HL-60 (cell line): ENCODE results near the gene ANKRD13D.

Source experiments
- DNase-seq, 2 experiments: peaks; one replicate each; pipeline ENCODE4 v3.0.0-alpha.2; 2010 to 2020; ENCODE audit warnings: low read depth in 1 of 2, low spot score in 1 of 2
- H3K27ac ChIP-seq: fragments of 250-450 bp; sonication (Bioruptor Pico); replicated peaks from 2 replicates; pipeline ENCODE4 v1.5.1; 2020; ENCODE audit warnings: mild to moderate bottlenecking, moderate library complexity
- H3K27me3 ChIP-seq: fragments of 250-450 bp; sonication (Bioruptor Pico); 2 replicates; pipeline ENCODE4 v1.5.1; 2021; ENCODE audit warnings: mild to moderate bottlenecking, moderate library complexity; ENCODE audit not compliant: insufficient read depth, poor library complexity, severe bottlenecking
- H3K4me3 ChIP-seq: replicated peaks from 2 replicates; pipeline ENCODE4 v1.5.1; 2011; ENCODE audit warnings: mild to moderate bottlenecking, control low read depth, low read length; ENCODE audit not compliant: insufficient read depth
- GABPA ChIP-seq: IDR thresholded peaks from 2 replicates; pipeline ENCODE4 v1.6.1; 2012; ENCODE audit warnings: low read depth
- POLR2AphosphoS5 ChIP-seq: IDR thresholded peaks from 2 replicates; pipeline ENCODE4 v1.6.1; 2012; ENCODE audit warnings: low read depth
- SPI1 ChIP-seq: IDR thresholded peaks from 2 replicates; pipeline ENCODE4 v1.6.1; 2012; ENCODE audit warnings: low read depth, mild to moderate bottlenecking, borderline replicate concordance
- TF ChIP-seq, protein P1 (sequence below): IDR thresholded peaks from one replicate; pipeline ENCODE4 v1.5.1; 2011; ENCODE audit warnings: low read length, control low read depth, inconsistent platforms; ENCODE audit not compliant: insufficient read depth
- TF ChIP-seq, protein P2 (sequence below): IDR thresholded peaks from 2 replicates; pipeline ENCODE4 v1.6.1; 2012; ENCODE audit warnings: low read depth; ENCODE audit not compliant: insufficient replicate concordance

The ANKRD13D gene

DNA sequence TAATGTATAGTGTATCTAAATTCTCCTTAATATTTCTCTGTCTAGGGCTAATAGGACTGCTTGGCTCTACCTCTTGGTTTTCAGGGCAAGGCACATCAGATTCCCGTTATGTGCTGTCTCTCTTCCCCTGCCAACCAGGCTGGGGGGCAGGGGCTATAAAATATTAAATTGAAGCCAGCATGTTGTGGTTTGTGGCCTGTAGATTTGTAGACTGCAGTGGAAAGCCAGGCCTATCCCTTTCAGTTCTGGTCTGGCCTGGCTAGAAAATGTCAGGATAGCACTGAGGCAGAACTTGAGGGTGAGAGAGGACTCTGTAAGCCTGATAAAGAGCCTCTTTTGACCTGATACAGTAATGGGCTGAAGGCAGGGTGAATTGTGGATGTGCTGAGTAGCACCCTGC is 37.3 kb upstream of the ANKRD13D start:
- TF ChIP-seq POLR2AphosphoS5 (no peak), SPI1 (no peak), GABPA (no peak)
- TF ChIP-seq, protein P1, sequence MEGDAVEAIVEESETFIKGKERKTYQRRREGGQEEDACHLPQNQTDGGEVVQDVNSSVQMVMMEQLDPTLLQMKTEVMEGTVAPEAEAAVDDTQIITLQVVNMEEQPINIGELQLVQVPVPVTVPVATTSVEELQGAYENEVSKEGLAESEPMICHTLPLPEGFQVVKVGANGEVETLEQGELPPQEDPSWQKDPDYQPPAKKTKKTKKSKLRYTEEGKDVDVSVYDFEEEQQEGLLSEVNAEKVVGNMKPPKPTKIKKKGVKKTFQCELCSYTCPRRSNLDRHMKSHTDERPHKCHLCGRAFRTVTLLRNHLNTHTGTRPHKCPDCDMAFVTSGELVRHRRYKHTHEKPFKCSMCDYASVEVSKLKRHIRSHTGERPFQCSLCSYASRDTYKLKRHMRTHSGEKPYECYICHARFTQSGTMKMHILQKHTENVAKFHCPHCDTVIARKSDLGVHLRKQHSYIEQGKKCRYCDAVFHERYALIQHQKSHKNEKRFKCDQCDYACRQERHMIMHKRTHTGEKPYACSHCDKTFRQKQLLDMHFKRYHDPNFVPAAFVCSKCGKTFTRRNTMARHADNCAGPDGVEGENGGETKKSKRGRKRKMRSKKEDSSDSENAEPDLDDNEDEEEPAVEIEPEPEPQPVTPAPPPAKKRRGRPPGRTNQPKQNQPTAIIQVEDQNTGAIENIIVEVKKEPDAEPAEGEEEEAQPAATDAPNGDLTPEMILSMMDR = no peak
- TF ChIP-seq, protein P2, sequence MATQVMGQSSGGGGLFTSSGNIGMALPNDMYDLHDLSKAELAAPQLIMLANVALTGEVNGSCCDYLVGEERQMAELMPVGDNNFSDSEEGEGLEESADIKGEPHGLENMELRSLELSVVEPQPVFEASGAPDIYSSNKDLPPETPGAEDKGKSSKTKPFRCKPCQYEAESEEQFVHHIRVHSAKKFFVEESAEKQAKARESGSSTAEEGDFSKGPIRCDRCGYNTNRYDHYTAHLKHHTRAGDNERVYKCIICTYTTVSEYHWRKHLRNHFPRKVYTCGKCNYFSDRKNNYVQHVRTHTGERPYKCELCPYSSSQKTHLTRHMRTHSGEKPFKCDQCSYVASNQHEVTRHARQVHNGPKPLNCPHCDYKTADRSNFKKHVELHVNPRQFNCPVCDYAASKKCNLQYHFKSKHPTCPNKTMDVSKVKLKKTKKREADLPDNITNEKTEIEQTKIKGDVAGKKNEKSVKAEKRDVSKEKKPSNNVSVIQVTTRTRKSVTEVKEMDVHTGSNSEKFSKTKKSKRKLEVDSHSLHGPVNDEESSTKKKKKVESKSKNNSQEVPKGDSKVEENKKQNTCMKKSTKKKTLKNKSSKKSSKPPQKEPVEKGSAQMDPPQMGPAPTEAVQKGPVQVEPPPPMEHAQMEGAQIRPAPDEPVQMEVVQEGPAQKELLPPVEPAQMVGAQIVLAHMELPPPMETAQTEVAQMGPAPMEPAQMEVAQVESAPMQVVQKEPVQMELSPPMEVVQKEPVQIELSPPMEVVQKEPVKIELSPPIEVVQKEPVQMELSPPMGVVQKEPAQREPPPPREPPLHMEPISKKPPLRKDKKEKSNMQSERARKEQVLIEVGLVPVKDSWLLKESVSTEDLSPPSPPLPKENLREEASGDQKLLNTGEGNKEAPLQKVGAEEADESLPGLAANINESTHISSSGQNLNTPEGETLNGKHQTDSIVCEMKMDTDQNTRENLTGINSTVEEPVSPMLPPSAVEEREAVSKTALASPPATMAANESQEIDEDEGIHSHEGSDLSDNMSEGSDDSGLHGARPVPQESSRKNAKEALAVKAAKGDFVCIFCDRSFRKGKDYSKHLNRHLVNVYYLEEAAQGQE = no peak
- DNase-seq = no peak
- no peaks in the 10 kb centered on the region for H3K27me3 ChIP-seq
- H3K27ac ChIP-seq = no peak overlapping the region
- no peak overlapping the region for H3K4me3 ChIP-seq

DNA sequence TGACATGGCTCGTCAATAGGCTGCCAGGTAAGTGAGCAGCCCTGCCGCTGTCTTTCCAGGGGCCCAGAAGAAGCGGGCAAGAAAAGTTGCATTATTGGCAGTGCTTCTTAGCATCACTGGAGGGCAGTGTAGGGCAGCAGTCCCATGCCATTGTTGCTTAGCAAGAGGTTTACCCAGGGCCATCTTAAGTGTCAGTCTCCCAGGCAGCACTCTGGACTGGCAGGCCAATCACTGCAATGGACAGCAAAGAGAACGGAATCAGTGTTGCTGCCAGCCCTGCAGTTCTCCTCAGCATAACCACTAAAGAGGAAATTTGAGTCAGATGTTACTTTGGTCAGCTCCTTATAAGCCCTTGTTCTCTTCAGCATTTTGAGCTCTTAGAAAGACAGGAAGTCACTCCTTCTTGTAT is 36.3 kb upstream of the ANKRD13D start:
- TF ChIP-seq, protein P1 = peak; percentile 37
- peak; percentile 50 for TF ChIP-seq POLR2AphosphoS5
- TF ChIP-seq, protein P2 = no peak
- DNase-seq = peak in 1 of 2 experiments; percentile 53
- H3K4me3 ChIP-seq = no peak overlapping the region
- no peaks in the 10 kb centered on the region for H3K27me3 ChIP-seq
- H3K27ac ChIP-seq = no peak overlapping the region

DNA sequence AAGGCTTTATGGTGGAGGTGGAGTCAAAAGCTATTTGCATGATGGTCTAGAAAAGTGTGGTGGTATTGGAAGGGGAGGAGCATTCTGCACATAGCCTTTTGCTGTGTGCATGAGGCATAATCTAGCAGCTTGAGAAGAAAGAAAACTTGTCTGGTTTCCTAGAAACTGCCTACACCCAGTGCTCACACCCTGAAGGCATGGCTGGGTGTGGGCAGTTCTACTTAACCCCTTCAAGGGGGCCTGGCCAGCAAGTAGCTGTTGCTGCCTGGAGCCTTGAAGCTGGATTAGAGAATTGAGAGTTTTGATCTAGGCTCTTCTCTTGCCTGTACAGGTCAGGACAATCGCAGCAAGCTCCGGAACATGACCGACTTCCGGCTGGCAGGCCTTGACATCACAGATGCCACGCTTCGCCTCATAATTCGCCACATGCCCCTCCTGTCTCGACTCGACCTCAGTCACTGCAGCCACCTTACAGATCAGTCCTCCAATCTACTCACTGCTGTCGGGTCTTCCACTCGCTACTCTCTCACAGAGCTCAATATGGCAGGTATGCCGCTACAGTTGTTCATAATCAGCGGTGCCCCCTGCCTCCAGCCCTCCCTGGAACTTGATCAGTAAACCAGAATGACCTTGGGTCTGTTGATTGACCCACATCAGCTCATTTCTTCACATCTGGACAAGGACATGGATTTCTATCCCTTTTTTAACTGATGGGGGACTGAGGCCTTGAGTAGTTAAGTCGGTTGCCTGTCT is 35.1 kb upstream of the ANKRD13D start:
- H3K4me3 ChIP-seq = no peak overlapping the region
- TF ChIP-seq, protein P1 = no peak
- TF ChIP-seq SPI1 (no peak), POLR2AphosphoS5 (no peak), GABPA (no peak)
- TF ChIP-seq, protein P2 = no peak
- H3K27ac ChIP-seq = no peak overlapping the region
- no peak for DNase-seq
- H3K27me3 ChIP-seq = no peaks in the 10 kb centered on the region
